Measurements from ENCODE around the gene RASL12.
"Not testable (repeated sequence)": the region's sequence is repeated elsewhere in the genome, so short reads cannot be mapped to it uniquely, and the experiment has no call there.

Gene RASL12

DNA sequence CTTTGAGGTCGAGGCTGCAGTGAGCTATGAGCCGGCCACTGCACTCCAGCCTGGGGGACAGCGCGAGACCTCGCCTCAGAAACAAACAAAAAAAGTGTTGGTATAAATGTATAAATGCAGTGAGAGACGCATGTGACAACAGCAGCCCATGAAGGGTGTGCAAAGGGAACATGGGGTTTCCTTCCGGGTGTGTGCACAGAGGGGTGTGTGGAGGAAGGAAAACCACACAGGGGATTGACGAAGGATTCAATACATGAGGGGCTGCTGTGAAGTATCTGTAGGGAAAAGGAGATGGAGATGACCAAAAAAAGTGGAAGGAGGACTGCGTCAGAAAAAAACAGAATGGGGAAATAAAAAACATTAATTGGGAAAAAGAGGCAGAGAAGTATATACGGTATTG, 39.5 kb downstream of the RASL12 start:
- TF ChIP-seq, protein P1, sequence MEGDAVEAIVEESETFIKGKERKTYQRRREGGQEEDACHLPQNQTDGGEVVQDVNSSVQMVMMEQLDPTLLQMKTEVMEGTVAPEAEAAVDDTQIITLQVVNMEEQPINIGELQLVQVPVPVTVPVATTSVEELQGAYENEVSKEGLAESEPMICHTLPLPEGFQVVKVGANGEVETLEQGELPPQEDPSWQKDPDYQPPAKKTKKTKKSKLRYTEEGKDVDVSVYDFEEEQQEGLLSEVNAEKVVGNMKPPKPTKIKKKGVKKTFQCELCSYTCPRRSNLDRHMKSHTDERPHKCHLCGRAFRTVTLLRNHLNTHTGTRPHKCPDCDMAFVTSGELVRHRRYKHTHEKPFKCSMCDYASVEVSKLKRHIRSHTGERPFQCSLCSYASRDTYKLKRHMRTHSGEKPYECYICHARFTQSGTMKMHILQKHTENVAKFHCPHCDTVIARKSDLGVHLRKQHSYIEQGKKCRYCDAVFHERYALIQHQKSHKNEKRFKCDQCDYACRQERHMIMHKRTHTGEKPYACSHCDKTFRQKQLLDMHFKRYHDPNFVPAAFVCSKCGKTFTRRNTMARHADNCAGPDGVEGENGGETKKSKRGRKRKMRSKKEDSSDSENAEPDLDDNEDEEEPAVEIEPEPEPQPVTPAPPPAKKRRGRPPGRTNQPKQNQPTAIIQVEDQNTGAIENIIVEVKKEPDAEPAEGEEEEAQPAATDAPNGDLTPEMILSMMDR (IDR thresholded peaks at IDR 0.05; ENCODE audit: insufficient read depth, missing control alignments), result no peak
- no peak for FAIRE-seq
- no peak for DNase-seq (ENCODE audit: insufficient read length, low spot score)

DNA sequence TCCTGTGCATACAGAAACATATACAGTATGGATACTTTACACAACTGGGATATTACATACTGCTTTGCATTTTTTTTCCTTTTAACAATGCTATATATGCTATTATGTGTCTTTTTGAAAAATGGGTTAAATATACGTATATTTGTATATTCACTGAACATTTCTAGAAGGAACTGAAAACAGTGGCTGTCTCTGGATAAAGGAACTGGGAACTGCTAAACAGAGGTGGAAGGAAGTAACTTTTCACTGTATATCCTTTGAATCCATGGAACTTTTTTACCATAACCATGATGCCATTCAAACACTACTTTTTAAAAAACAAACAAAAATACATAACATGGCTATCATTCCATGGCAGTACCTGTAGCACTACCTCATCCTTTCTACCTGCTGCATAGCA, 40.2 kb downstream of the RASL12 start:
- TF ChIP-seq, protein P1 (IDR thresholded peaks at IDR 0.05; ENCODE audit: insufficient read depth, missing control alignments), result no peak
- no peak for FAIRE-seq
- DNase-seq (ENCODE audit: insufficient read length, low spot score), result no peak

DNA sequence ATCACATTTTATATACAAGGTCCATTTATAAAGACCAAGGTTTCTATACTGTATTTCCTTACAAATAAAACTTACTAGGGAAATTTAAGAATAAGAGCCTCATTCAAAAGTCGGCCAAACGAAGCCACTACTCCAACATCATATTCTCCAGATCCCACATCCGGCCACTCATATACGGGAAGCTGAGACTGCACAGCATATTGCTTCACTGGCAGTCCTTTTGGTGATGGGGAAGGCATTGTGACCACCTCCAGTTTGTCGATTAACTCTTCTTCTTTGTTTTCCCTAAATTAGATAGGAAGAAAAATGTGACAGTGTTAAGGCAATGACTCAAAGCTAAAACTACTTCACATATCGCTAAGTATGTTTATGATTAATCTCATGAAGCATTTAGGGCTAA, 41.0 kb downstream of the RASL12 start:
- TF ChIP-seq, protein P1 (IDR thresholded peaks at IDR 0.05; ENCODE audit: insufficient read depth, missing control alignments), result no peak
- DNase-seq (ENCODE audit: insufficient read length, low spot score) (no peak), FAIRE-seq (no peak)

DNA sequence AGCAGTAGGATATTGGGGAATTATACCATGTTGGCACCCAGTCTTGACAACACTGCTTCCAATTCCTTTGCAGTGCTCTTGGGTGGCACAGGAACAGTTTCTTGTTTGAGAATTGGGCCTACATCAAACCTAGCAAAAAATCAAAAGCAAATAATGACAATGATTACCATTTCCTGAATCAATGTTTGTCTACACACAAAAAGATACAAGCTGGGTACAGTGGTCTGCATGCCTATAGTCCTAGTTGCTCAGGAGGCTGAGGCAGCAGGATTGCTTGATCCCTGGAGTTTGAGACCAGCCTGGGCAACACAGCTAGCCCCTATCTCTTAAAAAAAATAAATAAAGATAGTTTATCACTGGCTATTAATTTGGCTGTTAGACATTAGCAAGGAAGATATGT, 46.3 kb downstream of the RASL12 start:
- no peak for DNase-seq (ENCODE audit: insufficient read length, low spot score)
- FAIRE-seq, result no peak
- TF ChIP-seq, protein P1 (IDR thresholded peaks at IDR 0.05; ENCODE audit: insufficient read depth, missing control alignments), result no peak

DNA sequence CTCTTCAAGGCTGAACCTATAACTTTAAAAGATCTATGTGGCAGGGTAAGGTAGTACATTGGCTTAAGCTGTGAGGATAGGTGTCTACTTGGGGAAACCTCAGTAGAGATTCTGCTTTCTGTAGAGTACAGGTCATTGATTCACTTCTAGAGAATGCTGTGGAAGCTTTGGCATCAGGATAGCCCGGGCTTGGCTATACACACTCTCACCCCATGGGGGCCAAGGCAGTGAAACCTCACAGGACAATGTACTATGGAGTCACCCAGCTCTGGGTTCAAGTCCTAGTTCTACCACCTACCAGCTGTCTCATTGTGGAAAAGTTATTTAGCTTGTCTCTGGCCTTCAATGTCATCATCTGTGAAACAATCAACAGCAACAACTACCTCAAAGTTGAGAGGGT, 47.4 kb downstream of the RASL12 start:
- TF ChIP-seq, protein P1 (IDR thresholded peaks at IDR 0.05; ENCODE audit: insufficient read depth, missing control alignments), result no peak
- FAIRE-seq (no peak), DNase-seq (ENCODE audit: insufficient read length, low spot score) (no peak)

DNA sequence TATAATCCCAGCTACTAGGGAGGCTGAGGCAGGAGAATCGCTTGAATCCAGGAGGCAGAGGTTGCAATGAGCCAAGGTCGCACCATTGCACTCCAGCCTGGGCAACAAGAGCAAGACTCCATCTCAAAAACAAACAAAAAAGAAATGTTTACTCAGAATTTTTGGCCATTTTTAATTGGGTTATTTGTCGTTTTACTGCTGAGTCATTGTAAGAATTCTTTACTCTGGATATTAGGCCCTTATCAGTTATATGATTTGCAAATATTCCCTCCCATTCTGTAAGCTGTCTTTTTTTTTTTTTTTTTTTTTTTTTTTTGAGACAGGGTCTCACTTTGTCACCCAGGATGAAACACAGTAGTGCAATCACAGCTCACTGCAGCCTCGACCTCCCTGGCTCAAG, 56.6 kb downstream of the RASL12 start:
- FAIRE-seq, result not testable (repeated sequence)

DNA sequence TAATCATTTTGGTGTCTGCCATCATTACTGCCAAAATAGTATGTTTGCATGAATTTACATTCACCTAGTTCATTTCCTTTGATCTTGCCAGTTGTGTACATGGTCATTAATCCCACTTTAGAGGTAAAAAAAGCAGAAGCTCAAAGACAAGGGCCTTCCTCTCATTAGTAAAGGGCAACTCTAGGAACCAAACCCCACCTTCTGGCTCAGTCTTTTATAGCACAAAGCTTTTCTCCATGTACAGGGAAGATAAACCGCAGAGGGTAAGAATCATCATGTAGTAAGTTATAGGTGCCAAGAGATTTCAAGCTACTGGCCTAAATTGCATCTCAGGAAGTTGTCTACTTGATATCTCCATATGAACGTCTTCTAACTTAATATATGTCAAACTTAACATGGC, 58.8 kb downstream of the RASL12 start:
- TF ChIP-seq, protein P1 (IDR thresholded peaks at IDR 0.05; ENCODE audit: insufficient read depth, missing control alignments), result peak; percentile 26
- no peak for FAIRE-seq

More for the DNA sequence above, 56.6 kb downstream of the RASL12 start:
- not testable (repeated sequence) for DNase-seq (ENCODE audit: insufficient read length, low spot score)

DNA sequence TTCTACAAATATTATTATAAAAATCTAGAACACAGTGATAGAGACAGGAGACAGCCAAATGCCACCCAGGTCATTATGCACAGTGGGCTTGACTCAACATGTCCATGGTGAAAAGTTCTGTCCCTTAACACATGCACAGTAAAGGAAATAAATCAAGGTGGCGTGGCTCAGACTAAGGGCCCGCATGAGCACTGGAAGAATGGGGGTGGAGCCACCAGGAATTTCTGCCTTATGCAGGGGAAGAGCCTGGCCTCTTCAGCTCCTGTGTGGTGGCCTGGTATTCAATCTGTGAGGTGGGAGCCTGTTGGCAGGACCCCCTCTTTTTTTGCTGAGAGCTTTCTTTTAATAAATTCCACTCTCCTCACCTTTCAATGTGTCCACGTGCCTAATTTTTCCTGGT, 60.9 kb downstream of the RASL12 start:
- no peak for FAIRE-seq
- no peak for DNase-seq (ENCODE audit: insufficient read length, low spot score)
- TF ChIP-seq, protein P1 (IDR thresholded peaks at IDR 0.05; ENCODE audit: insufficient read depth, missing control alignments), result no peak

More for the DNA sequence above, 58.8 kb downstream of the RASL12 start:
- DNase-seq (ENCODE audit: insufficient read length, low spot score), result no peak

Measured in D721Med (cell line).